ENCODE results near the gene TNFAIP3.

DNA sequence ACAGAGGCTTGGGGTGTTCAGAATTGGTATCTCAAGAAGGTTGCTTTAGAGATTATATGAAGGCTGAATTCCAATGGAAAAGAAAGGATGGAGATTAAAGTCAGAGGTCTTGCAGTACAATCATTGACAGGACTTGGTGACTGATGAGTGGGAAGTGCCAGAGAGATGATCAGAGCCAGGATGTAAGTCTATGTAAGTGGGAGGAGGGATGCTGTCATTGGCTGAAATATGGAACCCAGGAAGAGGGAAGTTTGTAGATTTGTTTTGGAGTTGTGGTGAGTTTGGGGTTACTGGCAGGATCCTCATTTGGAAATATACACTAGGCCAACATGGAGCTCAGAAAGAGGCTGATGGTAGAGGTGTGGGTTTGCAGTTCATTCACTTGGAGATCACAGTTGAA, 23.8 kb upstream of the TNFAIP3 start:
- TF ChIP-seq, protein P1, sequence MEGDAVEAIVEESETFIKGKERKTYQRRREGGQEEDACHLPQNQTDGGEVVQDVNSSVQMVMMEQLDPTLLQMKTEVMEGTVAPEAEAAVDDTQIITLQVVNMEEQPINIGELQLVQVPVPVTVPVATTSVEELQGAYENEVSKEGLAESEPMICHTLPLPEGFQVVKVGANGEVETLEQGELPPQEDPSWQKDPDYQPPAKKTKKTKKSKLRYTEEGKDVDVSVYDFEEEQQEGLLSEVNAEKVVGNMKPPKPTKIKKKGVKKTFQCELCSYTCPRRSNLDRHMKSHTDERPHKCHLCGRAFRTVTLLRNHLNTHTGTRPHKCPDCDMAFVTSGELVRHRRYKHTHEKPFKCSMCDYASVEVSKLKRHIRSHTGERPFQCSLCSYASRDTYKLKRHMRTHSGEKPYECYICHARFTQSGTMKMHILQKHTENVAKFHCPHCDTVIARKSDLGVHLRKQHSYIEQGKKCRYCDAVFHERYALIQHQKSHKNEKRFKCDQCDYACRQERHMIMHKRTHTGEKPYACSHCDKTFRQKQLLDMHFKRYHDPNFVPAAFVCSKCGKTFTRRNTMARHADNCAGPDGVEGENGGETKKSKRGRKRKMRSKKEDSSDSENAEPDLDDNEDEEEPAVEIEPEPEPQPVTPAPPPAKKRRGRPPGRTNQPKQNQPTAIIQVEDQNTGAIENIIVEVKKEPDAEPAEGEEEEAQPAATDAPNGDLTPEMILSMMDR (IDR thresholded peaks at IDR 0.05; ENCODE audit: insufficient read depth, low read length, poor library complexity, severe bottlenecking) = no peak
- TF ChIP-seq EZH2phosphoT487 (conservative IDR thresholded peaks at IDR 0.05; ENCODE audit: low read length) = no peak
